Stimulated activated CD4-positive, alpha-beta T cell treated with anti-CD3 and anti-CD28 coated beads, Interleukin-15, amount 100 ng/mL, for 48 hours (primary cell): ENCODE results near the gene B2M.
A peak's percentile ranks its signal among the peaks of the same experiment; 100 is the strongest.
"Not testable (repeated sequence)": the region's sequence is repeated elsewhere in the genome, so short reads cannot be mapped to it uniquely, and the experiment has no call there.

Source experiments
- DNase-seq, 2 donors: peaks; one replicate each; pipeline ENCODE4 v3.0.0-alpha.2; 2020; ENCODE audit warnings: low read depth in 2 of 2

B2M gene

GRCh38 chr15:44726136-44726535 lies 14.8 kb downstream of the B2M start:
- no peak for DNase-seq

DNA sequence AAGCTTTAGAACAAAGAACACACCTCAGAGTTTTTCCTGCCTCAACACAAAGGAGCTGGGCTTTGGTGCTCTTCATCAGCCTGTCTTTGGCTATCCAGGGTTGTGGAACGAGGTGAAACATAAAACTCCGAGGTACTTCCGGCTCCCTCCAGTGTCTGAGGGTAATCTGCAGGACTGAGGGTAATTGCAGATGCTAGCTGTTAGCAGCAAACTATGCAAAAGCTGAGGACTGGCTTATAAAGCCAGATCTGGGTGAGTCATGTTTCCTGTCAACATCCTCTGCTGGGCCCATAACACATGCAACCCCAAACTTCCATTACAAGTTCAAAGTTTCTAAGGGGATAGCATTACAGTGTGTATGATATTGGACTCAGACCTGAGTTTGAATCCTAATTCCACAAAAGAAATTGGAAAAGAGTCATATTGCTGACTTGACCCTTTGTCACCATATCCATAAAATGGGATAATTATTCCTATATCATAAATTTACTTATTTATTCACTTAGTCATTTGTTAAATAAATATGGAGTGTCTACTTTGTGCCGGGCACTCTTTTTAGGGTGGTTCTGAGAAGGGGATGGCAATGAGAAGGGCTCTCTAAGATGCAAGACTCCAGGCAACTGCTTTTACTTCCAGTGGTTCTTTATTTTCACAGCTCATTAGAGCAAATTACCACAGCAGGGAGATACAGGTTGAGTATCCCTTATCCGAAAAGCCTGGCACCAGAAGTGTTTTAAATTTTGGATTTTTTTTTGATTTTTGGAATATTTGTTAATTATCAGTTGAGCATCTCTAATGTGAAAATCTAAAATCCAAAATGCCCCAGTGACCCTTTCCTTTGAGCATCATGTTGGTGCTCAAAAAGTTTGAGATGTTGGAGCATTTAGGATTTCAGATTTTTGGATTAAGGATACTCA lies 15.5 kb downstream of the B2M start:
- peak; percentile 61 to 62 for DNase-seq

DNA sequence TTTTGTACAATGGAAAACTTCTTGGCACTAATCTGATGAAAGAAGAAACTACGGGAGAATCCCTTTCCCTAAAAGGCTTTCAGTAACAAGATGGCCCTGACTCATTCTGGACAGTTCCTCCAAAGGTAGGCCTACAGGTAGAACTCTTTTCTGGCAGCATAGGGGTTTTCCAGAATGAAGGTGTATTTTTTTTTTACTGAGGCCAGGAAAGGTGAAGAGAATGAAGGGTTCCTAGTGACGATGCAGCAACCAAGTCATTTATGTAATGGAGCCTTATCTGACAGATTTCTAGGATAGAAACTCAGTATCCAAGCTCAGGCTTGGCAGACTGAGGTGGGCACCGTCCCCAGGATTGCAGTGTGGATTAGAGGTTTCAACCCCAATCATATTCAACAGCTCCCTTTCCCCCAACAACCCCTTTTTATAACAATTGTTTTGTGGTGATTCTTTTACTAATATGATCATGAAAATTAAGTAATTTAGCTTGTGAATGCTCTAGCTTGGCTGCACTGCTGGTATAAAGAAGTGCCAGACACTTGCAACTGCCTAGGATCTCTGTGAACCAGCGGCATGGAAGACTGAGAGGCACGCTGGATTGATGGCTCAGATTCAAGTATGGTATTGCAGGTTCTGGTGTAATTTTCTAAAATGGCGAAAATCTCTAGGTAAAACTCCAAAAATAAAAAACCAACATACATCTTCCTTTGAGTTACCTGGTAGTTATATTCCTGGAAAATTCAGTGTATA lies 16.3 kb downstream of the B2M start:
- no peak for DNase-seq

DNA sequence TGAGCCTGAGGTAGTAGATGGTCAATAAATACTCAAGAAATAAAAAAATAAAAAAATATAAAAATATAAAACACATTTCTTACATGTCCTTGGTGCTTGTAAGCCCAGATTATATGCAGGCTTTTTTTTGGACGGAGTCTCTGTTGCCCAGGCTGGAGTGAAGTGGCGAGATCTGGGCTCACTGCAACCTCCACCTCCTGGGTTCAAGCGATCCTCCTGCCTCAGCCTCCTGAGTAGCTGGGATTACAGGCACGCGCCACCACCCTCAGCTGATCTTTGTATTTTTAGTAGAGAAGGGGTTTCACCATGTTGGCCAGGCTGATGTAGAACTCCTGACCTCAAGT lies 16.9 kb downstream of the B2M start:
- not testable (repeated sequence) for DNase-seq

GRCh38 chr15:44728576-44729407 lies 17.5 kb downstream of the B2M start:
- peak; percentile 92 for DNase-seq

DNA sequence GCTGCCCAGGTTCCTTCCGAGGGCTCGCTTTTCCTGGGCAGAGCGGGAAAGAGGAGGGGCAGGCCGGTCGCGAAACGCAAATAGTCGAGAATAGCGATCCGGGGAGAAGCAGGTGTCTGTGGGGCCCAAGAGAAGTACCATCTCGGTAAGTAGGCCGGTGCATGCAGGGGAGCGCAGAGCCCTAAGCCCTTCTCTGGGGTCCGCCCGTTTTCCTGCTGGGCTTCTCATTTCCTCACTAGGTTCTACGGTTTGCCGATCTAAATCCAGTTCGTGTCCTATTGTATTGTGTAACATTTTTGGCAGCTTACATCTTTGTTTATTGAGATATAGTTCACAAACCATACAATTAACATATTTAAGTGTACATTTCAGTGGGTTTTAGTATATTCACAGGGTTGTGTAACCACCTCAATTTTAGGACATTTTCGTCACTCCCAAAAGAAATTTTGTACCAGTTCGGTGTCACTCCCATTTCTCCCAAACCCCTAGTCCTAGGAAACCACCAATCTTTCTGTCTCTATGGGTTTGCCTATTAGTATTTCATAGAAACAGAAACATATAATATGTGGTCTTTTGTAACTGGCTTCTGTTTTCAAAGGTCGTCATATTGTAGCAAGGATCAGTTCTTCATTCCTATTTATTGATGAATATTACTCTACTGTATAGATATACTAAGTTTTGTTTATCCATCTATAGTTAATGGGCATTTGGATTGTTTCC lies 18.3 kb downstream of the B2M start:
- DNase-seq, result no peak

DNA sequence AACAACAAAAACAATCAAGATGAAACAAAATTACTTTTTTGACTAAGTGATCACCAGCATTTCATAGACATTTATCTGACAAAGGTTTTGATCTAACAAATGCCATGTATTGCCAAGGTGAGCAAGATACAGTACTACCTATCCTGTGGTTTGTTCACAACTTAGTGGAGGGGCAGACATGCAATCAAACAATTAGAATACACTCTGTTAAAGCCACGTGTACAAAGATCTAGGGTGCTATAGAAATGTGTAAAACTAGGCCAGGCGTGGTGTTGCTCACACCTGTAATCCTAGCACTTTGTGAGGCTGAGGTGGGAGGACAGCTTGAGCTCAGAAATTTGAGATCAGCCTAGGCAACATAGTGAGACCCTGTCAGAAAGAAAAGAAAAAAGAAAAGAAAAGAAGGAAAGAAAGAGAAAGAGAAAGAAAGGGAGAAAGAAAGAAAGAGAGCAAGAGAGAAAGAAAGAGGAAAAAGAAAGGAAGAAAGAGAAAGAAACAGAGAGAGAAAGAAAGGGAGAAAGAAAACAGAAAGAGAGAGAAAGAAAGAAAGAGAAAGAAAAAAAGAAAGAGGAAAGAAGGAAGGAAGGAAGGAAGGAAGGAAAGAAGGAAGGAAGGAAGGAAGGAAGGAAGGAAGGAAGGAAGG lies 23.6 kb downstream of the B2M start:
- no peak for DNase-seq

DNA sequence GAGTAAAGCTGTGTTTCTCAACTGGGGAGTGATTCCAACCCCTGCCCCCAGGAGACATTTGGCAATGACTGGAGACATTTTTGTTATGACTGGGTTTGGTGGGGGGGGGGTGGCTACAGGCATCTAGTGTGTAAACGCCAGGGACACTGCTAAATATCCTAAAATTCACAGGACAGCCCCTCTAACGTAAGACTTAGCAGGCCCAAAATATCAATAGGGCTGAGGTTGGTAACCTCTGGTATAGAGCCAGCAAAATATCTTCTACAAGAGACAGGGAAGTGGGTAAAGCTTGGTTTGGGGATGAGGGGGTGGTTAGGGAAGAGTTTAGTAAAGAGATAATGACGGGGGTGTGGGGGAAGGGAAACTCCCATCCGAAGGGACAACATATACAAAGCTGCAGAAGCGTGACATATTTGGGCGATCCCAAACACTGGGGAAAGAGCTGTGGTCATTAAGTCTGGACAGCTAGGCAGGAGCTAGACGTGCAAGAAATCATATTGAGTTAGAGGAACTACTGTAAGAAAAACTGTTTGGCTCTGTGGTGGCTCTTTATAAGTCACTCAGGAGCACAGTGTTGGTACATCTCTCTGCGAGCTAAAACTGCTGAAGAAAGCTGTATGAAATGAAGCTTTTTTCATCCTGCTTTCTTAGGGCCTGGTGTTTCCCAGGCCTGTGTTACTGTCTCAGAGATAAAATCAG lies 24.3 kb downstream of the B2M start:
- peak in 1 of 2 donors; percentile 54 for DNase-seq

GRCh38 chr15:44736181-44736765 lies 25.0 kb downstream of the B2M start, which contains the start of gene TRIM69:
TSS of gene TRIM69 (plus strand) at chr15:44736528. CDS start at chr15:44736705, 177 bp downstream.
- DNase-seq, result no peak

DNA sequence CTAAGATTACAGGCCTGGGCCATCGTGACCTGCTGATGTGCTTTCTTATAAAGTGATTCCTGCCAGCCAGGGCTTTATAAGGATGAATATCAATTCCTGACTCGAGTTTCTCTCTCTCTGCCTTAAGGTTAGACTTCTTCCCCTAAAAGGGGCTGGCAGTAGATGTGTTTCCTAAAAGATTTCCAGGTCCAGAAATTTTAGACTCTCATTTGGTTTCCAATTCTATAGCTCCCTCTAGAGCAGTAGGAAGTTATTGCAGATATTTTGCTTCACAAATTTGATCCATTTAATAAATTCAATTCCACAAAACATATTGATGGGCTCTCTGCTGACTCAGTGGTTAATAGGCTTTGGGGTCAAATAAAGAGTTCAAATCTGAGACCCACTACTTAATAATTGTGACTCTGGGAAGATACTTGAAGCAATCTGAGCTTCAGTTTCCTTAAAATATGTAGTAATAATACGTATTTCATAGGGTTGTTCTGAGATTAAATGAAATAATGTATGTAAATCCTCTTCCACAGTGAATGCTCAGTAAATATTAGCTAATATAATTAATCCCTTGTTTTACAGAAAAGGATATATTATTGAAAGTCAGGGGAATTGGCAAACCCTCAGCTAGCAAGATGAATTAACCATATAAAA lies 27.1 kb downstream of the B2M start:
- no peak for DNase-seq

DNA sequence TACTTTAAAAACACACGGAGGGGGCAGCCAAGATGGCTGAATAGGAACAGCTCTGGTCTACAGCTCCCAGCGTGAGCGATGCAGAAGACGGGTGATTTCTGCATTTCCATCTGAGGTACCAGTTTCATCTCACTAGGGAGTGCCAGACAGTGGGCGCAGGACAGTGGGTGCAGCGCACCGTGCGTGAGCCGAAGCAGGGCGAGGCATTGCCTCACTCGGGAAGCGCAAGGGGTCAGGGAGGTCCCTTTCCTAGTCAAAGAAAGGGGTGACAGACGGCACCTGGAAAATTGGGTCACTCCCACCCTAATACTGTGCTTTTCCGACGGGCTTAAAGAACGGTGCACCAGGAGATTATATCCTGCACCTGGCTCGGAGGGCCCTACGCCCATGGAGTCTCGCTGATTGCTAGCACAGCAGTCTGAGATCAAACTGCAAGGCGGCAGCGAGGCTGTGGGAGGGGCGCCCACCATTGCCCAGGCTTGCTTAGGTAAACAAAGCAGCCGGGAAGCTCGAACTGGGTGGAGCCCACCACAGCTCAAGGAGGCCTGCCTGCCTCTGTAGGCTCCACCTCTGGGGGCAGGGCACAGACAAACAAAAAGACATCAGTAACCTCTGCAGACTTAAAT lies 28.0 kb downstream of the B2M start:
- not testable (repeated sequence) for DNase-seq

DNA sequence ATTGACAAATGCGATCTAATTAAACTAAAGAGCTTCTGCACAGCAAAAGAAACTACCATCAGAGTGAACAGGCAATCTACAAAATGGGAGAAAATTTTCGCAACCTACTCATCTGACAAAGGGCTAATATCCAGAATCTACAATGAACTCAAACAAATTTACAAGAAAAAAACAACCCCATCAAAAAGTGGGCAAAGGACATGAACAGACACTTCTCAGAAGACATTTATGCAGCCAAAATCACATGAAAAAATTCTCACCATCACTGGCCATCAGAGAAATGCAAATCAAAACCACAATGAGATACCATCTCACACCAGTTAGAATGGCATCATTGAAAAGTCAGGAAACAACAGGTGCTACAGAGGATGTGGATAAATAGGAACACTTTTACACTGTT lies 32.1 kb downstream of the B2M start:
- not testable (repeated sequence) for DNase-seq

GRCh38 chr15:44753345-44753744 lies 42.0 kb downstream of the B2M start:
- no peak for DNase-seq

GRCh38 chr15:44763187-44763586 lies 51.9 kb downstream of the B2M start:
- DNase-seq, result no peak

- DNase-seq, result no peak
Observed at GRCh38 chr15:44763848-44764247, 52.5 kb downstream of the B2M start.

DNA sequence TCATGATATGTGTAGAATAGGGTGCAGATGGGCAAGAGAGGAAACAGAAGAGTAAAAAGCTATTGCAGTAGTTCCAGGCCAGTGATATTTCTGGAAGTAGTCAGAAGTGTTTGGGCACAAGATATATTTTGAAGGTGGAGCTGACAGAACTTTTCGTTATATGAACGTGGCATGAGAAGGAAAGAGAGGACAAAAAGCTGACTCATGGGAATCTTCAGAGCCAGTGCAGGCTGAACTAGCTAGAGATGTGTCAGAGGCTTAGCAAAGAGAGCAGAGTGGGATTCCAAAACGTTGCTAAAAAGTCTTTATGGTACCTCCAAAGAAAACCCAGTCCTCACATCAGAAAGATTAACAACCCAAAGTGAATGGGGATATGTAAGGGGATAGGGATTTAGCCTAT lies 53.7 kb downstream of the B2M start:
- DNase-seq, result no peak
